NCI-H1048 (cell line): ENCODE measurements around the gene TMEM270.
"Not testable (repeated sequence)": the region's sequence is repeated elsewhere in the genome, so short reads cannot be mapped to it uniquely, and the experiment has no call there.

ENCODE experiments used
- DNase-seq: peaks from one replicate; lab custom pipeline; 2025; lab: John Stamatoyannopoulos, UW

Gene TMEM270

GRCh38 chr7:73858807-73859206 lies 2.2 kb upstream of the TMEM270 start:
- DNase-seq: no peak

- no peak for DNase-seq
These were observed 346 bp downstream of the TMEM270 start for GRCh38 chr7:73861305-73861704.

- DNase-seq: no peak
These were observed 4.2 kb downstream of the TMEM270 start for GRCh38 chr7:73864981-73865711.

- DNase-seq: no peak
These were observed 4.9 kb downstream of the TMEM270 start for GRCh38 chr7:73865738-73866445.

- no peak for DNase-seq
These were observed 5.4 kb downstream of the TMEM270 start for GRCh38 chr7:73866446-73866767.

- DNase-seq: no peak
These were observed 8.2 kb downstream of the TMEM270 start for GRCh38 chr7:73869011-73869798.

- DNase-seq: no peak
These were observed 9.1 kb downstream of the TMEM270 start for GRCh38 chr7:73870041-73870492.

GRCh38 chr7:73871163-73872011 lies 10.4 kb downstream of the TMEM270 start:
- no peak for DNase-seq

GRCh38 chr7:73872056-73872908 lies 11.3 kb downstream of the TMEM270 start:
- no peak for DNase-seq

GRCh38 chr7:73876361-73876760 lies 15.4 kb downstream of the TMEM270 start:
- no peak for DNase-seq

- no peak for DNase-seq
These were observed 16.0 kb downstream of the TMEM270 start for GRCh38 chr7:73876973-73877372.

- no peak for DNase-seq
These were observed 19.2 kb downstream of the TMEM270 start for GRCh38 chr7:73879977-73880681.

GRCh38 chr7:73880755-73881328 lies 19.9 kb downstream of the TMEM270 start:
- DNase-seq: no peak

GRCh38 chr7:73881352-73882046 lies 20.5 kb downstream of the TMEM270 start:
- no peak for DNase-seq

GRCh38 chr7:73882047-73882402 lies 21.1 kb downstream of the TMEM270 start:
- DNase-seq: no peak

- not testable (repeated sequence) for DNase-seq
These were observed 24.0 kb downstream of the TMEM270 start for GRCh38 chr7:73884867-73885422.

GRCh38 chr7:73885433-73885974 lies 24.5 kb downstream of the TMEM270 start:
- DNase-seq: no peak

GRCh38 chr7:73885975-73886798 lies 25.2 kb downstream of the TMEM270 start:
- DNase-seq: no peak
